Liver (tissue), 9 donors: Measurements from ENCODE around the gene ICAM5. TPM values are rescaled to one million over a fixed set of nuclear protein-coding genes. Genes with fewer than 3 reads are reported as not detected.

Experiments
- DNase-seq: peaks from one replicate; pipeline ENCODE4 v3.0.0-alpha.2; 2017; ENCODE audit warnings: low spot score
- H3K27ac ChIP-seq, 2 donors: one replicate each; pipeline ENCODE4 v1.7.0; 2013; ENCODE audit warnings: inconsistent platforms in 2 of 2, low read length in 2 of 2, control low read depth in 1 of 2, low read depth in 1 of 2, mild to moderate bottlenecking in 1 of 2
- H3K27me3 ChIP-seq, 4 donors: one replicate each; pipeline versions ENCODE4 v1.6.1 to v1.7.0; 2013; ENCODE audit warnings: low read length in 3 of 4, inconsistent platforms in 1 of 4, mild to moderate bottlenecking in 1 of 4, moderate library complexity in 1 of 4; ENCODE audit not compliant: control insufficient read depth in 4 of 4, insufficient read depth in 4 of 4
- H3K36me3 ChIP-seq, 4 donors: one replicate each; pipeline versions ENCODE4 v1.6.1 to v1.7.0; 2013; ENCODE audit warnings: low read length in 3 of 4, mild to moderate bottlenecking in 3 of 4, low read depth in 1 of 4, moderate library complexity in 1 of 4; ENCODE audit not compliant: control insufficient read depth in 4 of 4, insufficient read depth in 3 of 4
- H3K4me1 ChIP-seq, 4 donors: one replicate each; pipeline versions ENCODE4 v1.6.1 to v1.7.0; 2013; ENCODE audit warnings: low read length in 3 of 4, mild to moderate bottlenecking in 3 of 4, moderate library complexity in 1 of 4; ENCODE audit not compliant: control insufficient read depth in 4 of 4, insufficient read depth in 4 of 4
- H3K4me3 ChIP-seq, 3 donors: one replicate each; pipeline versions ENCODE4 v1.6.1 to v1.7.0; 2013; ENCODE audit warnings: low read length in 3 of 3, control low read depth in 1 of 3, low read depth in 1 of 3, mild to moderate bottlenecking in 1 of 3
- H3K9ac ChIP-seq, 2 donors: one replicate each; pipeline ENCODE4 v1.7.0; 2013; ENCODE audit warnings: low read length in 2 of 2, mild to moderate bottlenecking in 2 of 2, moderate library complexity in 2 of 2, control low read depth in 1 of 2, low read depth in 1 of 2
- H3K9me3 ChIP-seq, 4 donors: one replicate each; pipeline versions ENCODE4 v1.6.1 to v1.7.0; 2013; ENCODE audit warnings: low read length in 3 of 4; ENCODE audit not compliant: control insufficient read depth in 4 of 4
- ATF3 ChIP-seq: IDR thresholded peaks from 2 replicates; pipeline ENCODE4 v1.6.1; 2016; ENCODE audit warnings: antibody characterized with exemption
- EGR1 ChIP-seq, 2 donors: IDR thresholded peaks; 2 replicates each; pipeline ENCODE4 v1.6.1; 2016 to 2018; ENCODE audit warnings: antibody characterized with exemption in 2 of 2, low read depth in 2 of 2
- FOXA1 ChIP-seq: IDR thresholded peaks from 2 replicates; pipeline ENCODE4 v1.6.1; 2016; ENCODE audit warnings: antibody characterized with exemption
- FOXA2 ChIP-seq: IDR thresholded peaks from 2 replicates; pipeline ENCODE4 v1.6.1; 2016; ENCODE audit warnings: antibody characterized with exemption
- GABPA ChIP-seq, 2 donors: IDR thresholded peaks in 1 of 2; conservative IDR thresholded peaks in 1 of 2; 2 replicates each; pipeline ENCODE4 v1.6.1; 2016; ENCODE audit warnings: antibody characterized with exemption in 2 of 2, mild to moderate bottlenecking in 1 of 2, moderate library complexity in 1 of 2
- HNF4A ChIP-seq, 2 donors: conservative IDR thresholded peaks; 2 replicates each; pipeline ENCODE4 v1.6.1; 2016; ENCODE audit warnings: antibody characterized with exemption in 2 of 2, mild to moderate bottlenecking in 2 of 2
- HNF4G ChIP-seq: IDR thresholded peaks from 2 replicates; pipeline ENCODE4 v1.6.1; 2016; ENCODE audit warnings: antibody characterized with exemption
- JUND ChIP-seq, 2 donors: IDR thresholded peaks; 2 replicates each; pipeline ENCODE4 v1.6.1; 2016; ENCODE audit warnings: antibody characterized with exemption in 2 of 2
- MAX ChIP-seq: IDR thresholded peaks from 2 replicates; pipeline ENCODE4 v1.6.1; 2016; ENCODE audit warnings: antibody characterized with exemption
- NR2F2 ChIP-seq: IDR thresholded peaks from 2 replicates; pipeline ENCODE4 v1.6.1; 2016; ENCODE audit warnings: antibody characterized with exemption
- RAD21 ChIP-seq, 2 donors: IDR thresholded peaks; 2 replicates each; pipeline ENCODE4 v1.6.1; 2016; ENCODE audit warnings: antibody characterized with exemption in 2 of 2, mild to moderate bottlenecking in 2 of 2
- RXRA ChIP-seq, 2 donors: IDR thresholded peaks; 2 replicates each; pipeline ENCODE4 v1.6.1; 2017 to 2018; ENCODE audit warnings: antibody characterized with exemption in 2 of 2, mild to moderate bottlenecking in 1 of 2
- SP1 ChIP-seq: IDR thresholded peaks from 2 replicates; pipeline ENCODE4 v1.6.1; 2018; ENCODE audit warnings: antibody characterized with exemption, mild to moderate bottlenecking
- TAF1 ChIP-seq: conservative IDR thresholded peaks from 2 replicates; pipeline ENCODE4 v1.6.1; 2016; ENCODE audit warnings: antibody characterized with exemption, mild to moderate bottlenecking
- YY1 ChIP-seq: IDR thresholded peaks from 2 replicates; pipeline ENCODE4 v1.6.1; 2016; ENCODE audit warnings: antibody characterized with exemption, mild to moderate bottlenecking
- WGBS: extraction: QIAGEN DNeasy Blood & Tissue Kit; methylation state at CpG from one replicate; pipeline ENCODE4 v1.1.7; 2013; 5-methylcytosine and 5-hydroxymethylcytosine counted together
- polyA plus RNA-seq, 2 donors: library from polyadenylated mRNA; stranded (reverse) in 1 of 2; unstranded in 1 of 2; fragments of 200-250 nt in 1 of 2; fragments of >200 nt in 1 of 2; fragmentation: Nextera tagmentation in 1 of 2; extraction: Ambion mirVana in 1 of 2; gene quantifications; one replicate each; pipeline versions ENCODE4 v1.2.1 to v1.2.3, GENCODE V29; 2013 to 2015
- total RNA-seq, 2 donors: library from RNA; depleted of rRNA; stranded (reverse); fragments of >200 nt; gene quantifications; one replicate each; pipeline ENCODE4 v1.2.3, GENCODE V29; 2014
- TF ChIP-seq, protein P1 (sequence below): IDR thresholded peaks from 2 replicates; pipeline ENCODE4 v1.6.1; 2016; ENCODE audit warnings: antibody characterized with exemption, mild to moderate bottlenecking
- TF ChIP-seq, protein P2 (sequence below): IDR thresholded peaks from 2 replicates; pipeline ENCODE4 v1.6.1; 2016; ENCODE audit warnings: antibody characterized with exemption
- TF ChIP-seq, protein P3 (sequence below): fragments of 150-350 bp; IDR thresholded peaks from 2 replicates; pipeline ENCODE4 v1.5.1; 2017; ENCODE audit warnings: improper control_type of control experiment, low read depth, low read length; ENCODE audit not compliant: missing input control
- donor health status: healthy.
- donor health status: healthy.
- donor health status: healthy.
- donor health status: healthy.
- donor health status: healthy.

ICAM5 gene
- total and polyA plus RNA-seq, 4 donors: 0.02 to 2.5 (median 1.0) TPM; not detected in 1

- TF ChIP-seq RAD21 (IDR thresholded peaks at IDR 0.05) (no peak), JUND (IDR thresholded peaks at IDR 0.05) (no peak)
- TF ChIP-seq, protein P1, sequence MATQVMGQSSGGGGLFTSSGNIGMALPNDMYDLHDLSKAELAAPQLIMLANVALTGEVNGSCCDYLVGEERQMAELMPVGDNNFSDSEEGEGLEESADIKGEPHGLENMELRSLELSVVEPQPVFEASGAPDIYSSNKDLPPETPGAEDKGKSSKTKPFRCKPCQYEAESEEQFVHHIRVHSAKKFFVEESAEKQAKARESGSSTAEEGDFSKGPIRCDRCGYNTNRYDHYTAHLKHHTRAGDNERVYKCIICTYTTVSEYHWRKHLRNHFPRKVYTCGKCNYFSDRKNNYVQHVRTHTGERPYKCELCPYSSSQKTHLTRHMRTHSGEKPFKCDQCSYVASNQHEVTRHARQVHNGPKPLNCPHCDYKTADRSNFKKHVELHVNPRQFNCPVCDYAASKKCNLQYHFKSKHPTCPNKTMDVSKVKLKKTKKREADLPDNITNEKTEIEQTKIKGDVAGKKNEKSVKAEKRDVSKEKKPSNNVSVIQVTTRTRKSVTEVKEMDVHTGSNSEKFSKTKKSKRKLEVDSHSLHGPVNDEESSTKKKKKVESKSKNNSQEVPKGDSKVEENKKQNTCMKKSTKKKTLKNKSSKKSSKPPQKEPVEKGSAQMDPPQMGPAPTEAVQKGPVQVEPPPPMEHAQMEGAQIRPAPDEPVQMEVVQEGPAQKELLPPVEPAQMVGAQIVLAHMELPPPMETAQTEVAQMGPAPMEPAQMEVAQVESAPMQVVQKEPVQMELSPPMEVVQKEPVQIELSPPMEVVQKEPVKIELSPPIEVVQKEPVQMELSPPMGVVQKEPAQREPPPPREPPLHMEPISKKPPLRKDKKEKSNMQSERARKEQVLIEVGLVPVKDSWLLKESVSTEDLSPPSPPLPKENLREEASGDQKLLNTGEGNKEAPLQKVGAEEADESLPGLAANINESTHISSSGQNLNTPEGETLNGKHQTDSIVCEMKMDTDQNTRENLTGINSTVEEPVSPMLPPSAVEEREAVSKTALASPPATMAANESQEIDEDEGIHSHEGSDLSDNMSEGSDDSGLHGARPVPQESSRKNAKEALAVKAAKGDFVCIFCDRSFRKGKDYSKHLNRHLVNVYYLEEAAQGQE: no peak
Measured at GRCh38 chr19:10274589-10274988, 15.2 kb upstream of the ICAM5 start (continued).

DNA sequence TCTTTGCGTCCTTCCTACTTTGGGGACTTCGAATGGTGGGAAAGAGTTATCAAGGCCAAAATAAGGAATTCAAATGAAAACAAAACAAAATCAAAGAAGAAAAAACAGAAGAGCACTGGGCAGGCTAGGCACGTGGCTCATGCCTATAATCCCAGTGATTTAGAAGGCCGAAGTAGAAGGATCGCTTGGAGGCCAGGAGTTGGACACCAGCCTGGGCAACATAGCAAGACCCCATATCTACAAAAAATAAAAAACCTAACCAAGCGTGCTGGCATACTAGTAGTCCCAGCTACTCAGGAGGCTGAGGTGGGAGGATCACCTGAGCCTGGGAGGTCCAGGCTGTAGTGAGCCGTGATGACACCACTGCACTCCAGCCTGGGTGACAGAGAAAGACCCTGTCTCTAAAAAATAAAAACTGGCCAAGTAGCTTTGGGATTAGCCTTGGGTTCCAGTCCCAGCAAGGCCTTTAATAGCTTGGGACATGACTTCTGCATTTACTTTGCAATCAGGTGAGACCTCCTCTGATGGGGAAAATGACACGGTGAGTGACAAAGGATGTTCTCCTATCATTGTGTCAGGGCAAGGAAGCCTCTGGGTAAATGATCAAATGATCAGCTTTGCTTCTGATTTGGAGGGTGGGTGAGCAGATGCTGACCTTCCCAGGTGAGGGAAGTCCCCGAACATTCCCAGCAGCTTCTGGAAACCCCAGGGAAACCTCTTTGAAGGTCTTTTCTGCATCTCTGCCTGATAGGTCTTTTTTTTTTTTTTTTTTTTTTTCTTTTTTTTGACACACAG, 11.8 kb upstream of the ICAM5 start:
- DNase-seq: no peak
- Histone ChIP-seq H3K36me3 (peaks cover 7 to 52% (median 29%) of the 10 kb centered on the region in 4 donors), H3K4me1 (no peaks in the 10 kb centered on the region), H3K9ac (no peak overlapping the region), H3K27me3 (no peaks in the 10 kb centered on the region), H3K4me3 (no peak overlapping the region), H3K27ac (no peak overlapping the region), H3K9me3 (no peaks in the 10 kb centered on the region)
- TF ChIP-seq YY1: no peak
- TF ChIP-seq MAX: no peak
- TF ChIP-seq HNF4G: no peak
- TF ChIP-seq NR2F2: no peak
- no peak for TF ChIP-seq ATF3
- TF ChIP-seq FOXA1: no peak
- no peak for TF ChIP-seq GABPA (IDR thresholded peaks at IDR 0.05 in 1 of 2, conservative IDR thresholded peaks at IDR 0.05 in 1 of 2)
- no peak for TF ChIP-seq EGR1 (IDR thresholded peaks at IDR 0.05; ENCODE audit: low read depth in 2 of 2)
- no peak for TF ChIP-seq FOXA2
- no peak for TF ChIP-seq TAF1
- TF ChIP-seq, protein P2, sequence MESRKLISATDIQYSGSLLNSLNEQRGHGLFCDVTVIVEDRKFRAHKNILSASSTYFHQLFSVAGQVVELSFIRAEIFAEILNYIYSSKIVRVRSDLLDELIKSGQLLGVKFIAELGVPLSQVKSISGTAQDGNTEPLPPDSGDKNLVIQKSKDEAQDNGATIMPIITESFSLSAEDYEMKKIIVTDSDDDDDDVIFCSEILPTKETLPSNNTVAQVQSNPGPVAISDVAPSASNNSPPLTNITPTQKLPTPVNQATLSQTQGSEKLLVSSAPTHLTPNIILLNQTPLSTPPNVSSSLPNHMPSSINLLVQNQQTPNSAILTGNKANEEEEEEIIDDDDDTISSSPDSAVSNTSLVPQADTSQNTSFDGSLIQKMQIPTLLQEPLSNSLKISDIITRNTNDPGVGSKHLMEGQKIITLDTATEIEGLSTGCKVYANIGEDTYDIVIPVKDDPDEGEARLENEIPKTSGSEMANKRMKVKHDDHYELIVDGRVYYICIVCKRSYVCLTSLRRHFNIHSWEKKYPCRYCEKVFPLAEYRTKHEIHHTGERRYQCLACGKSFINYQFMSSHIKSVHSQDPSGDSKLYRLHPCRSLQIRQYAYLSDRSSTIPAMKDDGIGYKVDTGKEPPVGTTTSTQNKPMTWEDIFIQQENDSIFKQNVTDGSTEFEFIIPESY: no peak
- TF ChIP-seq, protein P1: no peak
- TF ChIP-seq RXRA (IDR thresholded peaks at IDR 0.05): no peak
- TF ChIP-seq, protein P3, sequence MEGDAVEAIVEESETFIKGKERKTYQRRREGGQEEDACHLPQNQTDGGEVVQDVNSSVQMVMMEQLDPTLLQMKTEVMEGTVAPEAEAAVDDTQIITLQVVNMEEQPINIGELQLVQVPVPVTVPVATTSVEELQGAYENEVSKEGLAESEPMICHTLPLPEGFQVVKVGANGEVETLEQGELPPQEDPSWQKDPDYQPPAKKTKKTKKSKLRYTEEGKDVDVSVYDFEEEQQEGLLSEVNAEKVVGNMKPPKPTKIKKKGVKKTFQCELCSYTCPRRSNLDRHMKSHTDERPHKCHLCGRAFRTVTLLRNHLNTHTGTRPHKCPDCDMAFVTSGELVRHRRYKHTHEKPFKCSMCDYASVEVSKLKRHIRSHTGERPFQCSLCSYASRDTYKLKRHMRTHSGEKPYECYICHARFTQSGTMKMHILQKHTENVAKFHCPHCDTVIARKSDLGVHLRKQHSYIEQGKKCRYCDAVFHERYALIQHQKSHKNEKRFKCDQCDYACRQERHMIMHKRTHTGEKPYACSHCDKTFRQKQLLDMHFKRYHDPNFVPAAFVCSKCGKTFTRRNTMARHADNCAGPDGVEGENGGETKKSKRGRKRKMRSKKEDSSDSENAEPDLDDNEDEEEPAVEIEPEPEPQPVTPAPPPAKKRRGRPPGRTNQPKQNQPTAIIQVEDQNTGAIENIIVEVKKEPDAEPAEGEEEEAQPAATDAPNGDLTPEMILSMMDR: no peak
- no peak for TF ChIP-seq JUND (IDR thresholded peaks at IDR 0.05)
- TF ChIP-seq HNF4A (conservative IDR thresholded peaks at IDR 0.05): no peak
- TF ChIP-seq SP1: no peak
- WGBS: 93% methylated on average over 9 of the region's 9 CpGs
